HepG2 (cell line): Measurements from ENCODE around the gene RANBP2. TPM values are rescaled to one million over a fixed set of nuclear protein-coding genes. Genes with fewer than 3 reads are reported as not detected.

ENCODE experiments used
- ATAC-seq: fragments of 200-7000 bp; cut with Tn5 transposase; 3 replicates; pipeline ENCODE4 v1.9.1; 2020; ENCODE audit warnings: mild to moderate bottlenecking, moderate library complexity
- BruUV-seq: library from RNA; stranded (reverse); fragments of 400-500 nt; replicated peaks from 2 replicates; lab custom pipeline; 2021; lab: Mats Ljungman, UMichigan
- CTCF ChIA-PET: fragments of 300-600 bp; formaldehyde crosslinking; extraction: SDS; loops from one replicate; lab custom pipeline; 2021; ENCODE audit warnings: low total read pairs, inconsistent platforms, low intra/inter-chr PET ratio; lab: Yijun Ruan, JAX
- POLR2A ChIA-PET: fragments of 350-600 bp; sonication (Branson Sonifier 250); formaldehyde crosslinking; loops from one replicate; lab custom pipeline; 2020; ENCODE audit warnings: antibody characterized with exemption, inconsistent platforms; lab: Yijun Ruan, JAX
- DNase-seq: peaks from one replicate; pipeline ENCODE4 v3.0.0-alpha.2; 2015; ENCODE audit warnings: low spot score
- FAIRE-seq: peaks from 3 replicates; lab custom pipeline; 2011; peaks lifted over from hg19 to GRCh38; lab: Jason Lieb, UNC
- H2AFZ ChIP-seq: one replicate; pipeline ENCODE4 v1.6.1; 2011; ENCODE audit warnings: low read length, inconsistent platforms
- H3K27ac ChIP-seq: fragments of 300-600 bp; 3 replicates; pipeline ENCODE4 v1.8.0; 2011; ENCODE audit warnings: mixed run types, mild to moderate bottlenecking, mixed read lengths, low read length, inconsistent platforms; ENCODE audit not compliant: insufficient read depth; ENCODE audit errors: extremely low read length
- H3K27me3 ChIP-seq, 2 experiments: fragments of 200-600 bp in 1 of 2; 2 replicates in 1 of 2; 3 replicates in 1 of 2; pipeline versions ENCODE4 v1.6.0 to v1.8.0; 2011; ENCODE audit warnings: low read length in 2 of 2, mild to moderate bottlenecking in 2 of 2, moderate library complexity in 2 of 2, inconsistent platforms in 1 of 2; ENCODE audit not compliant: insufficient read depth in 2 of 2, control insufficient read depth in 1 of 2
- H3K36me3 ChIP-seq, 2 experiments: fragments of 200-600 bp in 1 of 2; replicated peaks in 1 of 2; 2 replicates in 1 of 2; 3 replicates in 1 of 2; pipeline versions ENCODE4 v1.5.1 to v1.8.0; 2011; ENCODE audit warnings: low read length in 2 of 2, inconsistent platforms in 1 of 2; ENCODE audit not compliant: insufficient read depth in 2 of 2, control insufficient read depth in 1 of 2
- H3K4me1 ChIP-seq: 2 replicates; pipeline ENCODE4 v1.5.1; 2012; ENCODE audit warnings: low read length, inconsistent platforms; ENCODE audit not compliant: insufficient read depth
- H3K4me2 ChIP-seq: 2 replicates; pipeline ENCODE4 v1.6.0; 2011; ENCODE audit warnings: low read depth, low read length, inconsistent platforms
- H3K4me3 ChIP-seq, 3 experiments: fragments of 200-600 bp in 1 of 3; sonication (generic), shearing (Covaris generic) in 1 of 3; replicated peaks in 1 of 3; 2 replicates each; pipeline ENCODE4 v1.5.1; 2011 to 2016; ENCODE audit warnings: low read length in 3 of 3, inconsistent platforms in 2 of 3, low read depth in 2 of 3, mild to moderate bottlenecking in 2 of 3, control low read depth in 1 of 3, mixed read lengths in 1 of 3; ENCODE audit not compliant: insufficient read depth in 1 of 3
- H3K79me2 ChIP-seq: one replicate; pipeline ENCODE4 v1.6.1; 2011; ENCODE audit warnings: low read length, inconsistent platforms; ENCODE audit not compliant: insufficient read depth
- H3K9ac ChIP-seq: 2 replicates; pipeline ENCODE4 v1.6.0; 2011; ENCODE audit warnings: mild to moderate bottlenecking, low read depth, low read length, inconsistent platforms; ENCODE audit not compliant: insufficient read depth
- H3K9me3 ChIP-seq: 2 replicates; pipeline ENCODE4 v1.5.1; 2012; ENCODE audit warnings: mild to moderate bottlenecking, low read length
- H4K20me1 ChIP-seq: 2 replicates; pipeline ENCODE4 v1.6.0; 2011; ENCODE audit warnings: inconsistent platforms, mild to moderate bottlenecking, low read length, moderate library complexity; ENCODE audit not compliant: insufficient read depth
- ARID3A ChIP-seq: IDR thresholded peaks from 2 replicates; pipeline ENCODE4 v1.6.1; 2012; ENCODE audit warnings: low read depth, low read length, improper control_type of control experiment
- ASH2L ChIP-seq: fragments of 300-600, 200-600 bp; sonication (generic); IDR thresholded peaks from 2 replicates; pipeline ENCODE4 v1.7.0; 2017; ENCODE audit warnings: low read depth, mild to moderate bottlenecking, moderate library complexity, mixed read lengths, low read length; ENCODE audit not compliant: insufficient read length
- DMAP1 ChIP-seq: IDR thresholded peaks from 2 replicates; pipeline ENCODE4 v1.6.1; 2016
- DNMT3B ChIP-seq: conservative IDR thresholded peaks from 2 replicates; pipeline ENCODE4 v1.6.1; 2016; ENCODE audit warnings: missing biosample characterization, control low read depth
- EED ChIP-seq: sonication (generic); formaldehyde crosslinking; IDR thresholded peaks from 2 replicates; pipeline ENCODE4 v1.5.0; 2020; ENCODE audit warnings: mild to moderate bottlenecking, missing genetic modification reagents
- FOXJ3 ChIP-seq: sonication (generic); formaldehyde crosslinking; IDR thresholded peaks from 2 replicates; pipeline ENCODE4 v1.4.0; 2020; ENCODE audit warnings: missing genetic modification reagents, mild to moderate bottlenecking, borderline replicate concordance
- GMEB2 ChIP-seq: IDR thresholded peaks from 2 replicates; pipeline ENCODE4 v1.6.1; 2016; ENCODE audit warnings: missing biosample characterization, missing genetic modification reagents, low read depth
- HNF4G ChIP-seq, 2 experiments: sonication (generic) in 1 of 2; formaldehyde crosslinking in 1 of 2; IDR thresholded peaks; 2 replicates each; pipeline versions ENCODE4 v1.4.0 to v1.6.1; 2011 to 2020; ENCODE audit warnings: borderline replicate concordance in 2 of 2, low read depth in 2 of 2, mild to moderate bottlenecking in 2 of 2, low read length in 1 of 2, missing genetic modification reagents in 1 of 2, moderate library complexity in 1 of 2
- KLF15 ChIP-seq: sonication (generic); formaldehyde crosslinking; IDR thresholded peaks from 2 replicates; pipeline ENCODE4 v1.8.1; 2023; ENCODE audit warnings: borderline replicate concordance, mild to moderate bottlenecking, inconsistent platforms, missing genetic modification reagents, mixed read lengths
- MAFF ChIP-seq: IDR thresholded peaks from 2 replicates; pipeline ENCODE4 v1.6.1; 2011; ENCODE audit warnings: low read depth, low read length, improper control_type of control experiment
- MAX ChIP-seq: IDR thresholded peaks from 2 replicates; pipeline ENCODE4 v1.6.1; 2012; ENCODE audit warnings: inconsistent platforms
- NCOR1 ChIP-seq: fragments of 200-600 bp; sonication (generic); IDR thresholded peaks from 2 replicates; pipeline ENCODE4 v1.7.0; 2017; ENCODE audit warnings: antibody characterized with exemption, low read length, borderline replicate concordance
- PRDM15 ChIP-seq: sonication (generic); formaldehyde crosslinking; IDR thresholded peaks from 2 replicates; pipeline ENCODE4 v1.4.0; 2020; ENCODE audit warnings: missing genetic modification reagents
- SOX6 ChIP-seq, 2 experiments: fragments of 450-650 bp in 1 of 2; sonication (generic) in 1 of 2; formaldehyde crosslinking in 1 of 2; IDR thresholded peaks; 2 replicates each; pipeline versions ENCODE4 v1.4.0 to v1.6.1; 2017 to 2020; ENCODE audit warnings: antibody characterized with exemption in 1 of 2, mild to moderate bottlenecking in 1 of 2, missing genetic modification reagents in 1 of 2
- ZBTB7B ChIP-seq: sonication (generic); formaldehyde crosslinking; IDR thresholded peaks from 2 replicates; pipeline ENCODE4 v1.4.0; 2020; ENCODE audit warnings: missing genetic modification reagents
- ZFY ChIP-seq: sonication (generic); formaldehyde crosslinking; IDR thresholded peaks from 2 replicates; pipeline ENCODE4 v1.4.0; 2020; ENCODE audit warnings: missing genetic modification reagents
- ZNF124 ChIP-seq: sonication (generic); formaldehyde crosslinking; IDR thresholded peaks from 2 replicates; pipeline ENCODE4 v1.4.0; 2020; ENCODE audit warnings: missing genetic modification reagents
- ZNF207 ChIP-seq: fragments of 450-650 bp; IDR thresholded peaks from 2 replicates; pipeline ENCODE4 v1.6.1; 2016; ENCODE audit warnings: antibody characterized with exemption, borderline replicate concordance
- ZSCAN12 ChIP-seq: sonication (generic); formaldehyde crosslinking; IDR thresholded peaks from 2 replicates; pipeline ENCODE4 v1.9.0; 2021; ENCODE audit warnings: mild to moderate bottlenecking, missing genetic modification reagents
- WGBS: methylation state at CpG from one replicate; pipeline ENCODE4 v1.1.6; 2017; ENCODE audit warnings: low lambda C conversion rate; 5-methylcytosine and 5-hydroxymethylcytosine counted together
- in situ Hi-C: cut with HindIII; loops from 2 replicates; pipeline ENCODE4 v1.10.0; 2017; ENCODE audit warnings: low pct_unique_long_range_greater_than_20kb; ENCODE audit not compliant: extremely low pct_ligation_motif_present
- intact Hi-C: fragments of 100-400 bp; cut with micrococcal nuclease; formaldehyde crosslinking; loops from one replicate; pipeline ENCODE4 v1.10.0; 2022; ENCODE audit not compliant: unreplicated experiment
- polyA plus RNA-seq, 8 experiments: library from polyadenylated mRNA; depleted of rRNA in 3 of 8; stranded (reverse) in 7 of 8; unstranded in 1 of 8; fragments of >200 nt; fragmentation: Illumina TruSeq in 4 of 8; extraction: Trizol in 4 of 8; gene quantifications; 2 replicates each; pipeline versions ENCODE4 v1.2.1 to v1.2.3, GENCODE V29; 2011 to 2016; ENCODE audit warnings: low read depth in 4 of 8, missing spikeins in 1 of 8, mixed read lengths in 1 of 8; ENCODE audit not compliant: insufficient read depth in 1 of 8
- total RNA-seq, 5 experiments: library from RNA; depleted of rRNA; stranded (reverse); fragments of >200 nt; fragmentation: Illumina TruSeq; extraction: Trizol; gene quantifications; 2 replicates each; pipeline ENCODE4 v1.2.3, GENCODE V29; 2016; ENCODE audit warnings: low read depth in 1 of 5

RANBP2 gene
- total and polyA plus RNA-seq, 2 of the 13 experiments (the other 11 are each of a cell fraction or from before 2014, with no cell fraction given) = 12.2 to 87.0 TPM

DNA sequence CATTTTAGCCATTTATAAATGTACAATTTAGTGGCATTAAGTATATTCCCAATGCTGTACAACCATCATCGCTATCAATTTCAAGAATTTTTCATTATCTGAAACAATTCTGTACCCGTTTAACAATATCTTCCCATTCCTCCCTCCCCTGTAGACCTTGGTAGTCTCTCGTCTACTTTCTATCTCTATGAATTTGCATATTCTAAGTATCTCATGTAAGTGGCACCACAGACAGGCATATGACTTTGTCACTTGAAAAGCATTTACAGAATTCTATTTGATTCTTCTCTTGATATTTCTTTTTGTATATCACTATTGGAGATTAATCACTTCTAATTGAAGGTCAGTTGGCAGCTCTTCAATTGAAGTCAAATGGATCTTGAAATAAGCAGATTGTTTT lies 115.3 kb downstream of the RANBP2 start:
- BruUV-seq = no TSS peak
- POLR2A ChIA-PET = no interaction called here
- intact Hi-C loops = no loop called here
- Histone ChIP-seq H3K79me2 (no peaks in the 10 kb centered on the region), H3K4me1 (peaks cover 34% of the 10 kb centered on the region), H3K9me3 (peaks cover 18% of the 10 kb centered on the region), H2AFZ (no peak overlapping the region), H3K27ac (no peak overlapping the region), H3K4me3 (no peak overlapping the region), H3K36me3 (peaks cover 2 to 13% of the 10 kb centered on the region in 2 experiments; a peak in 2 of 5 replicates), H3K27me3 (no peaks in the 10 kb centered on the region), H3K9ac (no peak overlapping the region), H4K20me1 (no peaks in the 10 kb centered on the region), H3K4me2 (no peak overlapping the region)
- CTCF ChIA-PET = no interaction called here
- no peak for ATAC-seq
- 97% methylated on average over 3 of the region's 3 CpGs for WGBS
- no peak for FAIRE-seq
- in situ Hi-C loops = no loop called here
- DNase-seq = no peak
- TF ChIP-seq KLF15 (CRISPR knock-in tag) = no peak
- no peak for TF ChIP-seq ASH2L
- TF ChIP-seq ZBTB7B (CRISPR knock-in tag) = no peak
- no peak for TF ChIP-seq DNMT3B (CRISPR knock-in tag)
- TF ChIP-seq PRDM15 (CRISPR knock-in tag) = no peak
- no peak for TF ChIP-seq ZSCAN12
- no peak for TF ChIP-seq ZNF207
- no peak for TF ChIP-seq ZFY
- TF ChIP-seq ARID3A = no peak
- no peak for TF ChIP-seq MAFF
- TF ChIP-seq HNF4G (IDR thresholded peaks at IDR 0.05; ENCODE audit: borderline replicate concordance, low read depth, low read length) = no peak
- TF ChIP-seq HNF4G (CRISPR knock-in tag; IDR thresholded peaks at IDR 0.05; ENCODE audit: borderline replicate concordance, low read depth) = no peak
- no peak for TF ChIP-seq MAX
- no peak for TF ChIP-seq DMAP1 (CRISPR knock-in tag)
- no peak for TF ChIP-seq EED (CRISPR knock-in tag)
- no peak for TF ChIP-seq NCOR1
- TF ChIP-seq GMEB2 (CRISPR knock-in tag) = no peak
- TF ChIP-seq SOX6 (IDR thresholded peaks at IDR 0.05) = no peak
- TF ChIP-seq SOX6 (CRISPR knock-in tag; IDR thresholded peaks at IDR 0.05) = no peak
- TF ChIP-seq ZNF124 (CRISPR knock-in tag) = no peak
- TF ChIP-seq FOXJ3 = no peak
